Inflammatory macrophage treated with lipopolysaccharide for 4 hours (primary cell): ENCODE data around the gene CNNM1.

Source experiments
- DNase-seq: peaks from one replicate; pipeline ENCODE4 v3.0.0-alpha.2; 2020

CNNM1 gene

DNA sequence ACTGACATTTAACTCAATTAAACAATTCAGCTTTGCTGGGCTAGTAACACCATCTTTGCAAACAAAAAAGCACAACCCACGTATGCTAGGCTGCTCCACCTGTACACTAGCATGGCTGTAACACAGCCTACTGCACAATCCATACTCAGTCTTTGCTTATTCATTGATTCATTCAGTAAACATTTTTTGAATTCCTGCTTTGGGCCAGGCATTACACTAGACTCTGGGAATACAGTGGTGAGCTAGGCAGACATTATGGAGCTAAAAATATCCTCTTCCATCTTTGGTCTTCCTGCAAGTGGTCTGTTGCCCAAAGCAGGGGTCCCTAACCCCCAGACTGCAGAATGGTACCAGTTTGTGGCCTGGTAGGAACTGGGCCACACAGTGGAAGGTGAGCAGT is 9.9 kb downstream of the CNNM1 start:
- DNase-seq, result no peak

DNA sequence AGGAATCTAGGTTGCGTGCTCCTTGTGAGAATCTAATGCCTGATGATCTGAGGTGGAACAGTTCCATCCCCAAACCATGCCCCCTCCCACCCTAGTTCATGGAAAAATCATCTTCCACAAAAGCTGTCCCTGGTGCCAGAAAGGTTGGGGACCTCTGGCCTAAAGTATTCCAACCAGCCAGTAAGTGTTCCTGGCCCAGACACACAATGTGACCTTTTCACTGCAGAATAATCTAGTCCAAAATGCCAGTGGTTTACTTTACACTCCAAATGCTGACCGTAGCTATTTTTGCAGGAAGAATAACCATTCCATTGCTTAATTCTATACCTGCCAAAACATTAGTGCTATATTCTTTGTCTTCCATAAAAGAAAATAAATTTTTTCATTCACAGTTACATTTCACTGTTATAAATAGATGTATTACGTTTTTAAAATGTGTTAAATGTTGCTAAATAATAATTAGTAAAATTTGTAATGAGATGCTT is 10.4 kb downstream of the CNNM1 start:
- DNase-seq, result no peak

- no peak for DNase-seq
These were observed 11.5 kb downstream of the CNNM1 start for GRCh38 chr10:99340650-99341049.

GRCh38 chr10:99341248-99341647 is 12.1 kb downstream of the CNNM1 start:
- no peak for DNase-seq

DNA sequence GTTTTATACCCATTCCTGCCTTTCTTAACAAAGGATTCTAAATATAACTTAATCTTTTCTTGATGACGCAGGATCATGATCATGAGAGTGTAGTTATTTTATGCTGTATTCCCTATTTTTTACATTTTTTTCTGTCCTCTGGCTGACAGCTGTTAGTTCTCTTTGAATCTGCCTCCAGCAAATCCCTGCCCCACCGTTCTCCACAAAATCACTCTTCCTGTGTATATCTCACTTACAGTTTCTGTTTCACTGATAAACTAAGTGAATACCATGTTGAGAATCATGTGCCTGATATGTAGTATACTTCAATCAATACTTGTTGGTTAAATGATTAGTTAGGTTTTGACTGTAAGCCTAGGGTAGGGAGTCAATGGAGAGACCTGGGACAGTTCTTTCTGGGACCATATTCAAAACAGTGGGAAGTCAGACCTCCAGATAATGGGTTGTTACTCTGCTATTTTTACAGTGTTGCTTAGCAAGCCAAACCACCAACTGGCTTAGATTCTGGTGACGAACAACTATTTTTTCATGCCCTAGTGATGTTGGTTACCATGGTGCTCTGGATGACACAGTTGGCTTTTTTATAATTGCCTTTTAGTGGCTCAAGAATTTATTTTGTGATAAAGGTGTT is 12.8 kb downstream of the CNNM1 start:
- DNase-seq, result no peak

DNA sequence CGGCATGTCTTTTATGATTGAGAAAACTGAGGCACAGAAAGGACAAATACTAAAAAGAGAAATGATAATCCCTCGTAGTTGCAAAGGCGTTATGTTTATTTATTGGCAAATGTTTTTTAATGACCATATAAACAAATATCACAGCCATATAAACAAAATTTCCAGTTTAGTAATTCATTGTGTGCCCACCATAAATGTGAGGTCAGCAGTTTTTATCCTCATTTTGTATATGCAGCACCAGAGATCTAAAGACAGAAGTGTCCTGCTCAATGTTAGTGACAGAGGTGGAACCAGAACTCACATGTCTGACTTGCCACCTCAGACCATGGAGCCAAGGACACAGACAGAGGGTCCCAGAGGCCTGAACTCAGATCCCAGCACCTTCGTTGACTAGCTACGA is 14.1 kb downstream of the CNNM1 start:
- DNase-seq, result no peak

DNA sequence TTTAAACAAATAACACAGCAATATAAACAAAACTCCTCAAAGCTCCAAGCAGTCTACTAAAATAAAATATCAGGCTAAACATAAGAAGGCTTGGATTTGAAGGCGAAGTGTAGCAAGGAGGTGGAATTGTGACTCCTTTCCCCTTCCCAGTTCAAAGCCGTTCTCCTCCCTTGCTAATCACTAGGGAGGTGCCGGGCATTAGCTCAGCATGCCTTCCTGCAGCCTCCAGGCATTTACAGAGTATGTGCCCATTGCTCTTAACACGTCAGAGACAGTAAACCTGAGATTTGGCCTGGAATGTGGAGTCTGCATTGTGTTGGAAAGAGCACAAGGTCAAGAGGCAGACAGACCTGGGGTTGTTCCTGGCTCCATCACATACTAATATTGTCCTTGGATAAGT is 15.6 kb downstream of the CNNM1 start:
- DNase-seq, result no peak

DNA sequence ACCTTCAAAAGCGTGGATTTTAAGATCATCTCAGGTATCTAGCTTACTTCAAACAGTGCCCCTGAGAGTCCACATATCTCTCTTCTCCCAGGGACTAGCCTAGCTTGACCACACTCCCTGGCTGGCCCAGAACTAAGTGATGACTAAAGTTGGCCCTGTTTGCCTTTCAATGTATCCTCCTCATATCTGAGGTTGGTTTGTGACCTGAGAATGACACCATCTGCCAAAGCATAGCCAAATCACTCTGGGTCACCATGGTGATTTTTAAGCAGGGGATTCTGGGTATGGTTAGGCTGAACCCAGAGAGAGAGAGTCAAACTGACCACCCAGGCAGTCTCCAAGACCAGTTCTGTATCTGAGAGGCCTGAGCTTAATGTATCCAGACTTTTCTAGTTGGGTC is 16.2 kb downstream of the CNNM1 start:
- DNase-seq, result no peak

- DNase-seq, result no peak
These were observed 17.1 kb downstream of the CNNM1 start for GRCh38 chr10:99346247-99346646.

DNA sequence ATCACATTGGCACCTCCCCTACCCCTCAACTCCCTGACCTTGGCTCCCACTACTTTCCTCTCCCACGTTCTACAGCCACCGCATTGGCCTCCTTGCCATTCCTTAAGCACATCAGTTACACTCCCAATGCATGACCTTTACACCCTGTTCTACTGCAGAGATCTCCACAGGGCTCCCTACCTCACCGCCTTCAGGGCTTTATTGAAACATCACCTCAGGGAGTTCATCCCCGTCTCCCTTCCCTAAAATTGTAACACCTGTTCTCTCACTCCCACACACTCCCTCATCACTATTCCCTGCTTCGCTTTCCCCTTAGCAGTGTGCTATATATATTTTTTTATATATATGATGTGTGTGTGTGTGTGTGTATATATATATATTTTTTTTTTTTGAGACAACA is 18.5 kb downstream of the CNNM1 start:
- DNase-seq, result no peak

- DNase-seq, result no peak
These were observed 24.0 kb downstream of the CNNM1 start for GRCh38 chr10:99353182-99353581.

- no peak for DNase-seq
These were observed 28.5 kb downstream of the CNNM1 start for GRCh38 chr10:99357691-99358090.

- DNase-seq, result no peak
These were observed 28.9 kb downstream of the CNNM1 start for GRCh38 chr10:99358101-99358500.

- no peak for DNase-seq
These were observed 31.8 kb downstream of the CNNM1 start for GRCh38 chr10:99360934-99361333.

DNA sequence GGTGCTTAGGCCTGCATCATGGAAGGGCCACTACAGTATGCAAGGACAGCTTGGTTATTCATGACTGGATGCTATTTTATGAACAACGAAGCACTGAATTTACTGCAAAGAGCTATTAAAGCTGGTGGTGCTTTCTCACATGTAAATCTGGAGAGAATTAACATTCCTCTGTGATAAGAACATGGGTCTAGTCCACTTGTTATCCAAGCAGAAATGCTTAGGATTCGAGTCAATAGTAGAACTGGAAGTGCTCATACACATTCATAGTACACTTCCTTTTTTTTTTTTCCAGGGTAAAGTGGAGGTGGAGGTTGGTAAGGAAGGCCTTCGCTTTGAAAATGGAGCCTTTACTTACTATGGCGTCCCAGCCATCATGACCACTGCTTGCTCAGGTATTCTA is 35.0 kb downstream of the CNNM1 start:
- no peak for DNase-seq

DNA sequence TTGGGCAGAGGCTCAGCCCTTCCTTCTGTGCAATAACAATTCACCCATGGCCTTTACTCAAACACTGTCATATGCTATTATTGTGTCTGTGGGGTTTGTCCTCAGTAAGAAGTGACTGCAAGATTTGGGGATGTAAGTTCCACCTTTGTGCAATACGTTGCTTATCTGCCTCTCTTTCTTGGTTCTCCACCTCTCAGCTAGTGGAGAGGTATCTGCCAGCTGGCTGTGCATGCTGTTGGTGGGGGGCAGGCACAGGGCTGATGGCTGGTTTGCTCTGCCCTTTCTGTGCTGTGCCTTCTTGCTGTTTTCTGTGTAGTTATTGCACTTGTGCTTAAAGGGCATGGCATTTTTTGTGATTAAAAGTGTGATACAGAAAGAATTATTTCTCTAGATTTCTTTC is 36.2 kb downstream of the CNNM1 start:
- DNase-seq, result no peak

GRCh38 chr10:99365736-99366135 is 36.6 kb downstream of the CNNM1 start:
- no peak for DNase-seq

DNA sequence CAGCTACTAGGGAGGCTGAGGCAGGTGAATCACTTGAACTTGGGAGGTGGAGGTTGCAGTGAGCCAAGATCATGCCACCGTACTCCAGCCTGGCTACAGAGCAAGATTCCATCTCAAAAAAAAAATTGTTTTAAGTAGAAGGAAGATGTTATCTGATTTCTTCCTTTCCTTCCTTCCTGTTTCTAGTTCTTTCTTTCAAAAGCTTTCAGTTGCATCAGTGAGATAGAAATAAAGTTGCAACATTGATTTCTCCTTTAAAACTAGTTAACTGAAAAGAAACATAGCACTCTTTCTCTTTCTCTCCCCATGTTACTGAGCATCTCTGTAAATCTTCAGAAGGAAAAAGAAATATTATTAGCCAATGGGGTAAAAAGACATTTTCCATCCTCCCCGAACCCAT is 37.5 kb downstream of the CNNM1 start:
- DNase-seq, result no peak

DNA sequence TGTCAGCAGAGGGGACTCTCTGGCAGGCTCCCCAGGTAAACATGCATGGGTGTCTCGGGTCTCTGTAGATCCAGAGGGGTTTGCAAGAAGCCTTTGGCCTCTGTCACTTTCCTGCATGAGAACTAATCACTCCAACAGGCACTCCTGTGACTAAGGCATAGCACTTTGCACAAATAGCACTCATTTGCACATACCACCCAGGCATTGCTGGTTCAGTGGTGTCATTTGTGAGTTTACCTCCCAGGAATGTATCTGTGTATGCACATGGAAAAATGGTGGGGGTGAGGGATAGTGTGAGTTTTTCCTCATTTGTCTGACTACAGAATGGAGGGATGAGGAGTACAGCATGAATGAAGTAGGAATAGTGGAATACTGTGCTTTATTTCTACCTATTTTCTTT is 39.5 kb downstream of the CNNM1 start:
- no peak for DNase-seq

DNA sequence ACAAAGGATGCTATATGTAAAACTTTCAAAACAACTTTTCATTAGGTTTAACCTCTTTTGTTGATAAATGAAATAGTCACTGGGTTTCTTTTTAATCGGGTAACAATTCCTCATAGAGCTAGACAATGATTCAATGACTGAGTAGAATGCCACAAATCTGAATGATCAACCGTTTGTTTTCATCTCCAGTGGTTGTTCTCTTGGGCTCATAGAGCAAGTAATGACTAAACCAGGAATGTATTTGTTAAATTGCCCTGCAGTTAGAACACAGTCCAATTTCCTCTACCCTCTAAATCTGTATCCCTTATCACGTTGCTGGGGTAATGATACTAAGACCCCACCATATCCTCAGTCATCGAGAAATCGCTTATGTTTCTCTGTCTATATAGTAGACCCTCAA is 40.0 kb downstream of the CNNM1 start:
- no peak for DNase-seq

DNA sequence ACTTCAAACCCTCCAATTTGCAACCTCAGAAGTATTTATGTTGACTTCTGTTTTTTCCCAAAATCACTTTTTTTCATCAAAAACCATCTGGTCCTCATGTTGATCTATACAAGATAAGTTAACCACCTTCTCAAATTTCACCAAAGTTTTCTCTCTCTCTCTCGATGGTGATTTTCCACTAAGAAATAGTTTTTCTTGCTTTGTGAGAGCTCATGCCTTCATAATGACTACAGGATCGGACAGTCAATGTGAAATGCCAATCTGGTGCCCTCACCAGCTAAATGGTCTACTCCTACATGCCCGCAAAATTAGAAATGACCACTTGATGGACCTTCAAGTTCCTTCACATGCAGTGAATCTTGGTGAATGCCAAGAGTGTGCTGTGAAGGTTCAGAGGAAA is 40.4 kb downstream of the CNNM1 start:
- DNase-seq, result no peak

- DNase-seq, result peak; percentile 5
These were observed 41.8 kb downstream of the CNNM1 start for GRCh38 chr10:99370993-99371392.

GRCh38 chr10:99372546-99373271 is 43.6 kb downstream of the CNNM1 start:
- no peak for DNase-seq

- DNase-seq, result no peak
These were observed 45.4 kb downstream of the CNNM1 start for GRCh38 chr10:99374526-99374925.

GRCh38 chr10:99374972-99375371 is 45.8 kb downstream of the CNNM1 start:
- DNase-seq, result no peak
